ENCODE measurements around the gene FAM53A.

Gene FAM53A

DNA sequence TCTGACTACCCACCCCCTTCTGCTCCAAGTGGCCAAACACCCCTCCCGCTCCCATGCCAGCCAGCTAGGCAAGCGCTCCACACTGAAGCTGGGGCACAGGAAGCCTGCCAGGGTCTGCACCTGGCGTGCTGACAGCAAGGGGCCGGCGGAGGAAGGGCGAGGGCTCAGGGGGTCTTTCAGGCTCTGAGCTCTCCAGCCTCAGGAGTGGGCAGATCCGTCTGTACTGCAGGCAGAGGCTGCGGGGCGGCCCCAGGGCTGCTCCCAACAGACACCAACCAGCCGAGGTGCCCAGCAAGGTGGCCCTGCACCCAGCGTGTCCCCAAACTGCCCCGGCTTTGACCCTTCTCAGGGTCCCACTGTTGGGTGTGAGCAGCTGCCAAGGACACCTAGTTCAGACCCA is 14.8 kb downstream of the FAM53A start:
- no peaks in the 10 kb centered on the region for H3K27me3 ChIP-seq
- no peaks in the 10 kb centered on the region for H3K36me3 ChIP-seq
- H3K4me3 ChIP-seq (ENCODE audit: low read depth in 1 of 2, low read length in 1 of 2), result no peak overlapping the region
- no peaks in the 10 kb centered on the region for H3K9me3 ChIP-seq
- no peak overlapping the region for H3K27ac ChIP-seq
- TF ChIP-seq, protein P1, sequence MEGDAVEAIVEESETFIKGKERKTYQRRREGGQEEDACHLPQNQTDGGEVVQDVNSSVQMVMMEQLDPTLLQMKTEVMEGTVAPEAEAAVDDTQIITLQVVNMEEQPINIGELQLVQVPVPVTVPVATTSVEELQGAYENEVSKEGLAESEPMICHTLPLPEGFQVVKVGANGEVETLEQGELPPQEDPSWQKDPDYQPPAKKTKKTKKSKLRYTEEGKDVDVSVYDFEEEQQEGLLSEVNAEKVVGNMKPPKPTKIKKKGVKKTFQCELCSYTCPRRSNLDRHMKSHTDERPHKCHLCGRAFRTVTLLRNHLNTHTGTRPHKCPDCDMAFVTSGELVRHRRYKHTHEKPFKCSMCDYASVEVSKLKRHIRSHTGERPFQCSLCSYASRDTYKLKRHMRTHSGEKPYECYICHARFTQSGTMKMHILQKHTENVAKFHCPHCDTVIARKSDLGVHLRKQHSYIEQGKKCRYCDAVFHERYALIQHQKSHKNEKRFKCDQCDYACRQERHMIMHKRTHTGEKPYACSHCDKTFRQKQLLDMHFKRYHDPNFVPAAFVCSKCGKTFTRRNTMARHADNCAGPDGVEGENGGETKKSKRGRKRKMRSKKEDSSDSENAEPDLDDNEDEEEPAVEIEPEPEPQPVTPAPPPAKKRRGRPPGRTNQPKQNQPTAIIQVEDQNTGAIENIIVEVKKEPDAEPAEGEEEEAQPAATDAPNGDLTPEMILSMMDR (IDR thresholded peaks at IDR 0.05), result no peak
- H3K4me1 ChIP-seq (ENCODE audit: control insufficient read depth in 1 of 2, insufficient read depth in 1 of 2, low read depth in 1 of 2, low read length in 1 of 2), result no peaks in the 10 kb centered on the region

DNA sequence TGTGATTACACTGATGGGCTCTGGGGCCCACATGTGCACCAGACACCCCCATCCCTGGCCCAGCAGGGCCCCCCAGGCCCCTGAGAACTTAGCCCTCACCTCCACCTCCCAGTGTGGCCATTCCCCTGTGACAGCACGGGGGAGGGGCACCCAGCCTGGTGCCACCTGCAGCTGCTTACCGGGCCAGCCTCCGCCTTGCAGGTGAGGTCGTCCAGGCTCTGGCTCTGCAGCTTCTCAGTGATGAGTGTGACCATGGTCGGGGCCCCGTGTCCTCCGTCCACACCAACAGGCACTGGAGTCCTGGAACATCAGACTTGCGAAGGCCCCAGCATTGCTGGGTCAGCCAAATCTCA is 15.6 kb downstream of the FAM53A start:
- TF ChIP-seq, protein P1 (IDR thresholded peaks at IDR 0.05), result no peak
- Histone ChIP-seq H3K4me1 (ENCODE audit: control insufficient read depth in 1 of 2, insufficient read depth in 1 of 2, low read depth in 1 of 2, low read length in 1 of 2) (no peaks in the 10 kb centered on the region), H3K4me3 (ENCODE audit: low read depth in 1 of 2, low read length in 1 of 2) (no peak overlapping the region), H3K27ac (no peak overlapping the region), H3K36me3 (no peaks in the 10 kb centered on the region), H3K27me3 (no peaks in the 10 kb centered on the region), H3K9me3 (no peaks in the 10 kb centered on the region)

DNA sequence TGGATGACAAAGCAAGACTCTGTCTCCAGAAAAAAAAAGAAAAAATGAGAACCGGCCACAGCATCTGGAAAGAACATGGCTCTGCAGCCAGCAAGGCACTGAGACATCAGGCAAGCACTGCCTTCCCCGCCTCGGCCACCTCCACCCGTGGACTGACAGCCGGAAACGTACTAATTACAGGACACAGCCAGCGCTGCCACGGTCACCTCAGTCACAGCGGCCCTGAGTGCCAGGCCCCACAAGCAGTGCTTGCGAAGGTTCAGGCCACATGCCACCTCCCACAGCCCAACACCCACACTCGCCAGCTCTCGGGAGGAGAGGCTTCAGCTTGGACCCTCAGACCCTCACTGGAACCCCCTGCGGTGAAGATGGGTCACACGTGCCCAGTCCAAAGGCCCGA is 16.8 kb downstream of the FAM53A start:
- Histone ChIP-seq H3K4me1 (ENCODE audit: control insufficient read depth in 1 of 2, insufficient read depth in 1 of 2, low read depth in 1 of 2, low read length in 1 of 2) (no peaks in the 10 kb centered on the region), H3K27me3 (no peaks in the 10 kb centered on the region), H3K4me3 (ENCODE audit: low read depth in 1 of 2, low read length in 1 of 2) (no peak overlapping the region), H3K9me3 (no peaks in the 10 kb centered on the region), H3K27ac (no peak overlapping the region), H3K36me3 (no peaks in the 10 kb centered on the region)
- TF ChIP-seq, protein P1 (IDR thresholded peaks at IDR 0.05), result no peak

DNA sequence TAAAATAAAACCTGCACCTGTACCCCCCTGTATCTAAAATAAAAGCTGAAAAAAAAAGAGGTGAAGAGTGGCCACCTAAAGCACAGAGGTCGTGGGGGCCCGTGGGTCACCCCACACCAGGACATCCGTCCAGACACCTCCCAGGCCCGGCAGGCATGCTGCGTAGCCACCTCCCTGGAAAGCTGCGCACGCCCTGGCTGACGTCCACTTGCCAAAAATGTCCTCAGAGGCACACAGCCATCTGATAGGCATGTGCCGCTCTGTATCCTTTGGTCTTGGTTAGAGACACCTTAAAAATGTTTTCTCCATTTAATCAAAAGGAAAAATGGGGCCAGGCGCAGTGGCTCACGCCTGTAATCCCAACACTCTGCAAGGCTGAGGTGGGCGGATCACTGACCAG is 17.7 kb downstream of the FAM53A start:
- H3K36me3 ChIP-seq, result no peaks in the 10 kb centered on the region
- no peaks in the 10 kb centered on the region for H3K27me3 ChIP-seq
- H3K4me1 ChIP-seq (ENCODE audit: control insufficient read depth in 1 of 2, insufficient read depth in 1 of 2, low read depth in 1 of 2, low read length in 1 of 2), result no peaks in the 10 kb centered on the region
- no peak overlapping the region for H3K4me3 ChIP-seq (ENCODE audit: low read depth in 1 of 2, low read length in 1 of 2)
- TF ChIP-seq, protein P1 (IDR thresholded peaks at IDR 0.05), result no peak
- H3K27ac ChIP-seq, result no peak overlapping the region
- H3K9me3 ChIP-seq, result no peaks in the 10 kb centered on the region

DNA sequence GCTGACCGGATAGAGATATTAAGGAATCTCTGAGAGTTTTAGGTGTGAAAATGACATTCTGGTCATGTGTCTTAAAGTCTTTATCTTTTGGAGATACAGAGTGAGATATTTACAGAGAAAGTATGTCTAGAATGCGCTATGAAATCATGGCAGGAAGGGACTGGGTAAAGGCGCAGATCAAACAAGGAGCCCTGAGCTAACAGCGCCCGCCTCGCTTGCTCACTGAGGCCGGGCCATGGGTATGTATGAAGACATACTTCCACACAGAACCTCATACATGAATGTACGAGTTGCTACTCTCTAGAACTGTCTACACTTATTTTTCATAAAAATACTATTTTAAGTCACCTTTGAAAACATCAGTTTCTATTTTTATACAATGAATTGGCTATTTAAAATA is 20.0 kb downstream of the FAM53A start:
- Histone ChIP-seq H3K36me3 (no peaks in the 10 kb centered on the region), H3K9me3 (no peaks in the 10 kb centered on the region), H3K27me3 (no peaks in the 10 kb centered on the region), H3K27ac (no peak overlapping the region), H3K4me3 (ENCODE audit: low read depth in 1 of 2, low read length in 1 of 2) (no peak overlapping the region), H3K4me1 (ENCODE audit: control insufficient read depth in 1 of 2, insufficient read depth in 1 of 2, low read depth in 1 of 2, low read length in 1 of 2) (no peaks in the 10 kb centered on the region)
- TF ChIP-seq, protein P1 (IDR thresholded peaks at IDR 0.05), result no peak

DNA sequence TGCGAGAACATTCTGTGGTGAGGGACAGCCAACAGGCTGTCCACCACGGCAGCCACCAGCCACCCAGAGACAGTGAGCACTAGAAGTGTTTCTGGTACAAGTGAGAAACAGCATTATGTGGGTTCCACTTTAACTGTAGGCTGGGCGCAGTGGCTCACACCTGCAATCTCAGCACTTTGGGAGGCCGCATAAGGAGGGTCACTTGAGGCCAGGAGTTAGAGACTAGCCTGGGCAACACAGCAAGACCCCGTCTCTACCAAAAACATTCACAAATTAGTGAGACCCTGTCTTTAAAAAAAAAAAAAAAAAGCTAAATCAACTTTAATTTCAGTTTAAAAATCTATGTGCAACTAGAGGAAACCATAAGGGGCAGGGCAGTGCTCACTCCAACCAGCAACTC is 20.6 kb downstream of the FAM53A start:
- H3K27ac ChIP-seq, result no peak overlapping the region
- H3K27me3 ChIP-seq, result no peaks in the 10 kb centered on the region
- no peaks in the 10 kb centered on the region for H3K4me1 ChIP-seq (ENCODE audit: control insufficient read depth in 1 of 2, insufficient read depth in 1 of 2, low read depth in 1 of 2, low read length in 1 of 2)
- H3K4me3 ChIP-seq (ENCODE audit: low read depth in 1 of 2, low read length in 1 of 2), result no peak overlapping the region
- H3K9me3 ChIP-seq, result no peaks in the 10 kb centered on the region
- TF ChIP-seq, protein P1 (IDR thresholded peaks at IDR 0.05), result no peak
- H3K36me3 ChIP-seq, result no peaks in the 10 kb centered on the region
